Measurements from ENCODE around the gene NLRP10. TPM values are rescaled to one million over a fixed set of nuclear protein-coding genes. Genes with fewer than 3 reads are reported as not detected.

NLRP10 gene, protein sequence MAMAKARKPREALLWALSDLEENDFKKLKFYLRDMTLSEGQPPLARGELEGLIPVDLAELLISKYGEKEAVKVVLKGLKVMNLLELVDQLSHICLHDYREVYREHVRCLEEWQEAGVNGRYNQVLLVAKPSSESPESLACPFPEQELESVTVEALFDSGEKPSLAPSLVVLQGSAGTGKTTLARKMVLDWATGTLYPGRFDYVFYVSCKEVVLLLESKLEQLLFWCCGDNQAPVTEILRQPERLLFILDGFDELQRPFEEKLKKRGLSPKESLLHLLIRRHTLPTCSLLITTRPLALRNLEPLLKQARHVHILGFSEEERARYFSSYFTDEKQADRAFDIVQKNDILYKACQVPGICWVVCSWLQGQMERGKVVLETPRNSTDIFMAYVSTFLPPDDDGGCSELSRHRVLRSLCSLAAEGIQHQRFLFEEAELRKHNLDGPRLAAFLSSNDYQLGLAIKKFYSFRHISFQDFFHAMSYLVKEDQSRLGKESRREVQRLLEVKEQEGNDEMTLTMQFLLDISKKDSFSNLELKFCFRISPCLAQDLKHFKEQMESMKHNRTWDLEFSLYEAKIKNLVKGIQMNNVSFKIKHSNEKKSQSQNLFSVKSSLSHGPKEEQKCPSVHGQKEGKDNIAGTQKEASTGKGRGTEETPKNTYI
- total RNA-seq (2021), result not detected in 2 replicates
- long read RNA-seq, partial matches to known transcripts, result 0 of 1 reads
- long read RNA-seq, other reads (novel, unspliced or antisense), result 1 of 1 reads

DNA sequence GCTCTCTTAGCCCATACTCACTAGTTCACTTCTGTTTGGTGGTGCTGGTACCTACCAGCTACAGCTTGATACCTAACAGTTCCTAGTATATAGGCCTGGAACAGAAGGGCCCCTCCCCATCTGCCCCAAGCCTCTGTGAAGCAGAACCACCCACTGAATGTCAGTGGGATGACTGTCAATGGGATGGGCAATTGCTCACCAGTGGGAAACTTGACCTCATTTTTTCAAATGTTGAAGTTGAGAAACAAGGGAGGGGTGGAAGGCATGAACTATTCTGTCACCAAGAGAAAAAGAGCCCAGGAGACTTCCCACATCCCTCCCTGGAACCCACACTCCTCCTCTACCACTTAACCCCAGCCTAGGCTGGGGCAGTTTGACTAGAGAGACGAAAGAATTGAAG lies at the start of gene NLRP10:
NLRP10 (minus strand) TSS at position 62 of the 400 bp plus-strand sequence. CDS start 1,952 bp downstream, outside the sequence.
- H3K23me2 ChIP-seq (ENCODE audit: insufficient read length, low read depth, low read length, poor library complexity, severe bottlenecking), result no peaks in the 10 kb centered on the region
- no peaks in the 10 kb centered on the region for H3K79me1 ChIP-seq (ENCODE audit: insufficient read depth, low read depth, low read length, poor library complexity, severe bottlenecking)
- H4K8ac ChIP-seq (replicated peaks; ENCODE audit: insufficient read length, low read depth, low read length), result no peak within 1 kb of the TSS
- no peak within 1 kb of the TSS for H3K18ac ChIP-seq (ENCODE audit: insufficient read length, low read depth, low read length)
- H3K4me2 ChIP-seq (ENCODE audit: insufficient read depth, insufficient read length, low read length), result no peak within 1 kb of the TSS
- H3K23ac ChIP-seq (ENCODE audit: insufficient read length, low read depth, low read length), result no peak within 1 kb of the TSS
- DNase-seq, result no peak
- H3K27me3 ChIP-seq (ENCODE audit: insufficient read depth, low read length), result no peaks in the 10 kb centered on the region
- H3K9ac ChIP-seq (ENCODE audit: extremely low read depth, insufficient read length, low read length), result no peak within 1 kb of the TSS
- no peak within 1 kb of the TSS for H3K4ac ChIP-seq (ENCODE audit: low read depth, low read length)
- Mint-ChIP-seq H3K4me1 (peaks cover 35 to 43% of the 10 kb centered on the region in 2 experiments), H3K9me3 (peaks cover 0 to 2% of the 10 kb centered on the region in 2 experiments; a peak in 3 of 5 replicates), H3K27me3 (ENCODE audit: low read depth) (0 out of 2 replicates have a peak, but pooled peaks cover 3% of the 10 kb centered on the region), H3K27ac (no peak within 1 kb of the TSS; a peak in 1 of 7 replicates), H3K4me3 (no peak within 1 kb of the TSS), H3K36me3 (ENCODE audit: insufficient read depth in 1 of 3, low read depth in 3 of 3) (peaks cover 0 to 1% (median 0%) of the 10 kb centered on the region in 3 experiments; a peak in 1 of 7 replicates)
- no peak within 1 kb of the TSS for H3K27ac ChIP-seq (ENCODE audit: insufficient read length, low read depth, low read length)
- no peak within 1 kb of the TSS for H2BK15ac ChIP-seq (ENCODE audit: low read depth, low read length)
- no peak within 1 kb of the TSS for H2BK120ac ChIP-seq (ENCODE audit: low read depth, low read length, poor library complexity, severe bottlenecking)
- H2AK5ac ChIP-seq (ENCODE audit: insufficient read length, low read length), result no peak within 1 kb of the TSS
- no peaks in the 10 kb centered on the region for H3K9me3 ChIP-seq (ENCODE audit: control insufficient read depth, low read depth, low read length)
- H3T11ph ChIP-seq (ENCODE audit: low read length), result no peak within 1 kb of the TSS
- TF ChIP-seq, protein P1, sequence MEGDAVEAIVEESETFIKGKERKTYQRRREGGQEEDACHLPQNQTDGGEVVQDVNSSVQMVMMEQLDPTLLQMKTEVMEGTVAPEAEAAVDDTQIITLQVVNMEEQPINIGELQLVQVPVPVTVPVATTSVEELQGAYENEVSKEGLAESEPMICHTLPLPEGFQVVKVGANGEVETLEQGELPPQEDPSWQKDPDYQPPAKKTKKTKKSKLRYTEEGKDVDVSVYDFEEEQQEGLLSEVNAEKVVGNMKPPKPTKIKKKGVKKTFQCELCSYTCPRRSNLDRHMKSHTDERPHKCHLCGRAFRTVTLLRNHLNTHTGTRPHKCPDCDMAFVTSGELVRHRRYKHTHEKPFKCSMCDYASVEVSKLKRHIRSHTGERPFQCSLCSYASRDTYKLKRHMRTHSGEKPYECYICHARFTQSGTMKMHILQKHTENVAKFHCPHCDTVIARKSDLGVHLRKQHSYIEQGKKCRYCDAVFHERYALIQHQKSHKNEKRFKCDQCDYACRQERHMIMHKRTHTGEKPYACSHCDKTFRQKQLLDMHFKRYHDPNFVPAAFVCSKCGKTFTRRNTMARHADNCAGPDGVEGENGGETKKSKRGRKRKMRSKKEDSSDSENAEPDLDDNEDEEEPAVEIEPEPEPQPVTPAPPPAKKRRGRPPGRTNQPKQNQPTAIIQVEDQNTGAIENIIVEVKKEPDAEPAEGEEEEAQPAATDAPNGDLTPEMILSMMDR (conservative IDR thresholded peaks at IDR 0.05), result no peak
- no peak within 1 kb of the TSS for H2AFZ ChIP-seq (ENCODE audit: low read length)
- H2BK20ac ChIP-seq (ENCODE audit: low read depth, low read length, poor library complexity, severe bottlenecking), result no peak within 1 kb of the TSS
- H3K14ac ChIP-seq (ENCODE audit: insufficient read depth, low read length), result no peak within 1 kb of the TSS
- H4K20me1 ChIP-seq (ENCODE audit: control insufficient read depth, insufficient read depth, insufficient read length), result no peaks in the 10 kb centered on the region
- peaks cover 2% of the 10 kb centered on the region; the same call in 1 of the 2 replicates for H3K4me1 ChIP-seq (ENCODE audit: insufficient read depth, low read length)
- no peak within 1 kb of the TSS for H3K56ac ChIP-seq (ENCODE audit: insufficient read length, low read depth, low read length)
- H4K91ac ChIP-seq (ENCODE audit: insufficient read length, low read depth, low read length), result no peak within 1 kb of the TSS
- H4K5ac ChIP-seq (ENCODE audit: insufficient read length, low read depth, low read length), result no peak within 1 kb of the TSS
- H3K79me2 ChIP-seq (ENCODE audit: insufficient read depth, low read length), result no peaks in the 10 kb centered on the region
- no peak within 1 kb of the TSS for H2BK5ac ChIP-seq (ENCODE audit: insufficient read length, low read length)
- WGBS (ENCODE audit: extremely low coverage, insufficient read length, low lambda C conversion rate), result no CpG with 5 or more reads among the region's 1 CpG
- no peak within 1 kb of the TSS for H2BK12ac ChIP-seq (ENCODE audit: insufficient read length, low read depth, low read length)
